HG02943 (cell line): ENCODE results near the gene RNU7-1.
A peak's percentile ranks its signal among the peaks of the same experiment; 100 is the strongest.

ENCODE experiments used
- ATAC-seq: cut with Tn5 transposase; IDR thresholded peaks from one replicate; pipeline ENCODE4 v1.9.1; 2021; ENCODE audit warnings: mild to moderate bottlenecking, low read depth, moderate library complexity; ENCODE audit not compliant: unreplicated experiment

The RNU7-1 gene

DNA sequence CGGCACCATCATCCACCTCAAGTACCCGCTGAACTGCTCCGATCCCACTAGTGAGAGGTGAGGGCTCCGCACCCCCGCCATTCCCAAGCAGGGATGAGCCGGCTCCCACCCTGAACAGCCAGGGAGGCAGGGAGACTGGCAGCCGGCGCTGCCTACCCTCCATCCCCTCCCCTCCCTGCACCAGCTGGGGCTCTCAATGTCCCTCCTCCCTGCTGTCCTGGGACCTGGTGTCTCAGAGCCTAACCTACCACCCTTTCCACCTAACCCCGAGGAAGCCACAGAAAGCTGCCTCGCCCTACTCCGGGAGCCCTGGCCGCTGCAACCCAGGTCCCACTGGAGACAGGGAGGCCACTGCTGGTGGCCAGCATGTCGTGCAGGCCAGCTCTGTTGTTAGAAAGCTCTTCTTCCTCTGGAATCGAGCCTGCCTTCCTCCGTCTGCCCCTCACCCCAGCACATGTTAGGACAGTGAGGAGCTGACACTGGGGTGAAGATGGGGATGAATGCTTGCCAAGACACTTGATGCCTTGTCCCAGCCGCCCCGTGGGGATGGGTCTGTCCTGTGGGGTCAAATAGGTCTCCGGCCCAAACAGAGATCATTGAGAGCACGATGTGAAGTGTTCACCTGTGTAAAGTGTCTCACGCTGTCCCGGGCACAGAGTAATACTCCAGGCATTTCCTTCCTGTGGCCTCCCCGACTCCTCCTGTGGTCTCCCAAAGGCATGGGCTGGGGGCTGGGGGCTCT lies 8.7 kb downstream of the RNU7-1 start:
- ATAC-seq, result no peak

DNA sequence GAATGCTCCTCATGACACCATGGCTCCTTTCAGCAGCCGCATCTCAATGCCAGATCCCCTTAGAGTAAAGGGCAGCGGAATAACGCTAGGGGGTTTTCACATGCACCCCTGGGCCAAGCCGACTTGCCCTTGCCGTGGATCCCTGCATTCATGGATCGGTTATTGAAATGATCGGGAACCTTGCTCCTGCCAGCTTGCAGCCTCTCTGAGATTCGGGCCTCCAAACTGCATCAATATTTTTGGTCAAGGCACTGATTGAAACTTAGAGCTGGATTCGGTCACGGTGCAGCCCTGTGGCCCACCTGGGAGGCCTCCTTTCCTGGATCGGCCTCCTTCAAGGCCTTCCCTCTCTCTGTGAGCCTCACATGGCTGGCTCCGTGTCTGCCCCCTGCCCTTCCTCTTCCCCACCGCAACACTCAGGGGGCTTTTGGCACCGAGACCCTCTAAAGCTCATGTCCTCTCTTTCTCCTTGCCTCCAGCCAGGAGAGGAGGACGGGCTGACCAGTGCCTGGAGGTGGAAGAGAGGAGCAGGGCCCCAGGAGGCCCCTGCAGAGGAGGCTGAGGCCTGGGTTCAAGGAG lies 9.3 kb downstream of the RNU7-1 start:
- ATAC-seq, result no peak

DNA sequence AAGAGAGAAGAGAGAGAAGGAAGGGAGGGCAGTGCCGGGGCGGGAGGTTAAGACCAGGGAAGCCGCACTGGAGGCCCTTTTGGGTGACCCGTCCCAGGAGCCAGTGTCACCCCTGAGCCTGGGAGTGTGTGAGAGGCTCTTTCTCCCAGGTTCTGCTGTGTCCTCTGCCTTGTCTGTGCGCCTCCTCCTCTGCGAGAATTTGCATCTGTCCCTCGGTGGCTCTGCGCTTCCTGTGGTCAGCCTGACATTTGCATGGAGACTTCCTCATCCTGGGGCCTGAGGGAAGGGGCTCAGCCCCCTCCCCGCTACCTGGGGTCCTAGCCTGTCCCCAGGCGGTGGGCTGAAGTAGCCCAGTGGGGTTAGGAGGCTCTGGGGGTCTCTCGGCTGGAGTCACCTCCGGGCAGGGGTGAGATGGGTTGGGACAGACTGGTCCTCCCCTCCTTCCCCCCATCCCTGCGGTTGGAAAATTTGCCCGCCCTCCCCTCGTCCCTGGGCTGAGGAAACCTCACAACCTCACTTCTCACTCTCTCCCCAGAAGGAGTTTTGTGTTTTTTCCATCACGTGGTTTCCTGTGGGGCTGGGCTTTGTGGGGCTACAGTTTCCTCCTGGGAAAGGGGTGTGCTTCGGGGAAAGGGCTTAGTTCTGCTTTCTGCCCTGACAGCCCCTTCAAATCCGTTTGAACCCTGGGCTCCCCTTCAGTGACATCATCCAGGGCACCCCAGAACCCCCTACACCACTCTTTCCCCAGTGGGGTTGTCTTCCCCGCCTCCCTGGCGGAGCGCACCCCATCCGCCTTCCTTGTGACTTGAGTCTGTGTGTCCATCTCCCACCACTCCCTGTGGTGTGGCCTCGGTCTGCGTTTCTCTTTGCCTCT lies 10.1 kb downstream of the RNU7-1 start:
- peak; percentile 43 for ATAC-seq

DNA sequence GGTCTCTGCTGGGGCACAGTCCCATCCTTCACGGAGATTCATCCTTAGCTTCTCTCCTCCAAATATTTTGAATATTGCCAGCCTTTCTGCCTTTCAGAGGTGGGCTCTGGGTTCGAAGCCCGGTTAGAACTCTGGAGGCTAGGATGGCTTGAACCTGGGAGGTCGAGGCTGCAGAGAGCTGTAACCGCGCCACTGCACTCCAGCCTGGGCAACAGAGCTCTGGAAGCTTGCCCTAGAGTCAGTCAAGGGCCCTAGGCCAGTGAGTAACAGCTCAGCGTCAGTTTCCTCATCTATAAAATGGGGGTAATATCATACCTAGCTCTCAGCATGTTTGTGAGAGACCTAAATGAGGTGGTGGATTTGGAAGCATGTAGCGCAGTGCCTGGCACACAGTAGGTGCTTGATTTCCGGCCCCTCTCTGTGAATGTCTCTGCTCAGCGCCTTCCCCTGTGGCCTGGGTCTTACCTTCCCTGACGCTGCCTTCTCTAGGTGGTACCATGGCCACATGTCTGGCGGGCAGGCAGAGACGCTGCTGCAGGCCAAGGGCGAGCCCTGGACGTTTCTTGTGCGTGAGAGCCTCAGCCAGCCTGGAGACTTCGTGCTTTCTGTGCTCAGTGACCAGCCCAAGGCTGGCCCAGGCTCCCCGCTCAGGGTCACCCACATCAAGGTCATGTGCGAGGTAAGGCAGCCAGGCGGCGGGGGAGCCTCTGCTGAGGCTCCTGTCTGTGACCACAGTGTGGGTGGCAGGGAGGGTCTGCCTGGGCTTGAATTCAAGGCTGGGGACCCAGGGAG lies 10.9 kb downstream of the RNU7-1 start:
- ATAC-seq, result no peak

DNA sequence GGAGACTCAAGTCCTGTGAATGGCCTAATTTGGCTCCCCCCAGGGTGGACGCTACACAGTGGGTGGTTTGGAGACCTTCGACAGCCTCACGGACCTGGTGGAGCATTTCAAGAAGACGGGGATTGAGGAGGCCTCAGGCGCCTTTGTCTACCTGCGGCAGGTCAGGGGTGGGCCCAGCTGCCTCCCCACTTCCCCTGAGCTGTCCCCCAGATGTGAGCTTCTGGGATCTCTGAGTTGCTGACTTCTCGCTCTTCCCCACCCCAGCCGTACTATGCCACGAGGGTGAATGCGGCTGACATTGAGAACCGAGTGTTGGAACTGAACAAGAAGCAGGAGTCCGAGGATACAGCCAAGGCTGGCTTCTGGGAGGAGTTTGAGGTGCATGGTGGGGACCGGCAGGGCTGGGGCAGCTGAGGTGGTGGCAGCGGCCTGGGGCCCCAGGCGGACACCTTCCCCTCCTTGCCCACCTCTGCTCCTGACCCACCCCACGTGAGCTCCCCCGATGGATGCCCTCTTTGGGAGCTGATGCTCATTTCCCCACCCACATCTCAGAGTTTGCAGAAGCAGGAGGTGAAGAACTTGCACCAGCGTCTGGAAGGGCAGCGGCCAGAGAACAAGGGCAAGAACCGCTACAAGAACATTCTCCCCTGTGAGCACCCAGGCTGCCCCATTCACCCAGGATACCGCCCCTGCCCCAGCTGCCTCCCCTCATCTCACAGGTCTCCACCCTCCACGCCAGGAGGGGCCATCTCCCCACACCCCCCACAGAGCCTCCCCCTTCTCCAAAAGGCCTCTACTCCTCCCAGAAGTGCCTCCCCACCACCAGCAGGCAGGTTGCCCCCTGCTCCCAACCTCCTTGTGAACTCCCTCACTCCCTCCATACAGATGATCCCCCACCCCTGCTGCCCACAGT lies 11.7 kb downstream of the RNU7-1 start:
- no peak for ATAC-seq

DNA sequence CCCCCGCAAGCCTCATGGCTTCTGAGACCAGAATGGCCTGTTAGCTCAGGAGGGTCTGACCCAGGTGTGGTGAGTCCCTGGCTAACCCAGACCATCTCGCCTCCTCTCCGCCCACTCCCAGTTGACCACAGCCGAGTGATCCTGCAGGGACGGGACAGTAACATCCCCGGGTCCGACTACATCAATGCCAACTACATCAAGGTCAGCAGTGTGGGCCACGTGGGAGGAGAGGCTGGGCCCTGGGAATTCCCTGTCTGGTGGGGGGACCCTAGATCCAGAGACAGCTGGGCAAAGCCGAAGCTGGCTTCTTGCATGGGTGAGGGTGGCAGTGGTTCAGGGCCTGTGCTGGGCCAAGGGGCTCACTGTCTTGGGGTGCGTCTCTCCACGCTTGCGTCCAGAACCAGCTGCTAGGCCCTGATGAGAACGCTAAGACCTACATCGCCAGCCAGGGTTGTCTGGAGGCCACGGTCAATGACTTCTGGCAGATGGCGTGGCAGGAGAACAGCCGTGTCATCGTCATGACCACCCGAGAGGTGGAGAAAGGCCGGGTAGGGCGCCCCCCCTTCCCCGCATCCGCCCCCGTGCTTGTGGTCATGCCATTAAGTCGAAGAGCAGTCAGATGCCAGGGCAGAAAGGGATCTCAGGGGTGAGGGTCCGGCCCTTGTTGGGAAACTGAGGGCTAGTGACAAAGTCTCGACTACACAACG lies 12.6 kb downstream of the RNU7-1 start:
- no peak for ATAC-seq

DNA sequence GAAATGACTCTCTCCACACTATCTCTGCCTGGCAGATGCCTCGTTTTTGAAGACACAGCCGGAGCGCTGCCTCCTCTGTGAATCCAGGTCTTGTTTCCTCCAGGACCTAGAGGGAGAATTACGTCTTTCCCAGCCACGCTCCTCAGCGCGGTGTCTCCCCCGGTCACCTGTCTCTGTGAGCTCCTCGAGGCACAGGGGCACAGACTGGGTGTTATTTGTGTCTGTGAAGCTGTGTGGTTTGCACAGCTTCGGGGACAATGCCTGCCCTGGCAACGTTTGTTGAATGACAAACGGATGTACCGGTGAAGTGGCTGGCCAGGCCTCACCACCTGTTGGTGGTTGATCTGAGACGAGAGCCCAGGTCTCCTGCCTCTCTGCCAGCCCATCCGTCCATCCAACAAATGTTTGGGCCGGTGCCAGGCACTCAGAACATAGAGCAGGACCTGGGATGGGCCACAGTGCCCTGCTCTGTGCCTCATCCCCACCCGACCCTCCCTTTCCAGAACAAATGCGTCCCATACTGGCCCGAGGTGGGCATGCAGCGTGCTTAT lies 13.6 kb downstream of the RNU7-1 start:
- ATAC-seq, result no peak

DNA sequence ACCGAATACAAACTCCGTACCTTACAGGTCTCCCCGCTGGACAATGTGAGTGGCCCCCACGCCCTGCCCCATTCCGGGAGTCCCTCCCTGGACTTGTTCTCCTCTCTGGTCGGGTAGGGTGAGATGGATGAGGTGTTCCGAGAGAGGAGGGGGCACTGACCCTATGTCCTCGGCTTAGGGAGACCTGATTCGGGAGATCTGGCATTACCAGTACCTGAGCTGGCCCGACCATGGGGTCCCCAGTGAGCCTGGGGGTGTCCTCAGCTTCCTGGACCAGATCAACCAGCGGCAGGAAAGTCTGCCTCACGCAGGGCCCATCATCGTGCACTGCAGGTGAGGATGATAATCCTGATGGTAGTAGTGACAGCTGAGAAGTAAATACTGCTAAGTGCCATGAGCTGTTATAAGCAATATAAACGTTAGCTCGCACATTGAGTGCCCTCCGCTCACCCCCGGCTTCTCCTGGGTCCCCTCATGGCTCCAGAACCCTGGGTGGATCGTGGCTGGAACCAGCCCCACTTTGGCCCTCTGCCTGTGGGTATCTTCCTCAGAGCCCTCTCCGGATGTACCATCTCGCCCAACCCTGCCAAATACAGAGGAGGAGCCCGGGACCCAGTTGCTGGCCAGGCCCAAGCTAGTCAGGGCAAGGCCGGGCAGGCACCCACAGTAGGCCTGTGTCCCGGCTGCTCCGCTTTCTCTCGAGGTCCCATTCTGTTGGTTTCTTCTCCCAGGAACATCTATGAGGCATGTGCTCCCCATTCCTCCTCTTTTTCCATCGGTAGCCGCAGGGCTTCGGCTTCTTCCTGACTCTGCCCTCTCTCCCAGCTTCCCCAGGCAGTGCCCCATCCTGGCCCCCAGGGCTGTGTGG lies 14.4 kb downstream of the RNU7-1 start:
- no peak for ATAC-seq

DNA sequence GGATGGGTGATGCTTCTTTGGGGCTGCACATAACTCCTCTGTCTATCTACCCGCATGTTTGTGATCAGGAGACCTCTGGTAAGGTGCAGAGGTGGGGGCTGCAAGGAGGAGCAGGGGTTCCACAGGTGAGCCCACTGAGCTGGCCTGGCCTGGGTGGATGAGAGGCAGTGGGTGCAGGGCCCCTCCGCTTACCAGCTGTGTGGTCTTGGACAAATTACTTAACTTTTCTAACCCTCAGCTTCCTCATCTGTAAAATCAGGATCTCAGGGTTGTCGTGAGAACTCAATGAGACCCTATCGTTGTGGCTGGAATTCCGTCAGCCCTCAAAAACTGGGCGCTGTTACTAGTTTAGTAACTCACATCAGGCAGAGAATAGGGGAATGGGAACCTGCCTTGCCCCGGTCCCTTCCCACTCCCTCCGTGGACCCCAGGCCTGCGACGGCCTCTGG lies 15.0 kb downstream of the RNU7-1 start:
- ATAC-seq, result no peak

DNA sequence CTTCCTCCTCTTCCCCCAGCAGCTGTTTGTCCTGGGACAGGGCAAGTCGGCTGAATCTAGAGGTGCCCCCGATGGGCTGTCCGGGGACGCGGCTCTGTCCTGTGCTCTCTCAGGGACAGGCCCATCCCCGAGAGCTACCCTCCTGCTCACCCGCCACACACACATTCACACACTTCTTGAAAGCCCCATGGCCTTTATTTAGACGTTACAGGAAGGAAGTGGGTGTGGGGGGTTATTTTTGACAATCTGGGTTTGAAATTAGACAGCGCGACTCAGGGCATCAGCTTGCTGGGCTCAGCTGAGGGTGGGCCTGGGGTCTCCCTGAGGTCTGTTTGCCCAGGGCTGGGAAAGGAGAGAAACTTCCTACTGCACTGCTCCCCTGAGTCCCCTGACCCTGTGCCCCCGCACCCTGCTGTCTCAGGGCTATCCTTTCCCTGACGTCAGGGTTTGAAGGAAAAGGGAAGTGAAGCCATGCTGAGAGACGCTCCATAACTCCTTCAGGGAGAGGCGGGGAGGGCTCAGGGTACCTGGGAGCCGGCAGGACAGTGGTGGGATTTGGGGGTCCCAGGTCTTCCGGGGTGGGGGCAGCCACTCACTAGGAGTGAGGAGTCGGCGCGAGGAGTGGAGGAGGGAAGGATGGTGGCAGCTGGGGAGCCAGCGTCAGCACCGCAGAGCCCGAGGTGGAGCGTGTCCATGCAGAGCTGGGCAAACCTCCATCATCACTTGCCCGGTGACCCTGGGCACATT lies 15.6 kb downstream of the RNU7-1 start:
- ATAC-seq, result peak; percentile 58

DNA sequence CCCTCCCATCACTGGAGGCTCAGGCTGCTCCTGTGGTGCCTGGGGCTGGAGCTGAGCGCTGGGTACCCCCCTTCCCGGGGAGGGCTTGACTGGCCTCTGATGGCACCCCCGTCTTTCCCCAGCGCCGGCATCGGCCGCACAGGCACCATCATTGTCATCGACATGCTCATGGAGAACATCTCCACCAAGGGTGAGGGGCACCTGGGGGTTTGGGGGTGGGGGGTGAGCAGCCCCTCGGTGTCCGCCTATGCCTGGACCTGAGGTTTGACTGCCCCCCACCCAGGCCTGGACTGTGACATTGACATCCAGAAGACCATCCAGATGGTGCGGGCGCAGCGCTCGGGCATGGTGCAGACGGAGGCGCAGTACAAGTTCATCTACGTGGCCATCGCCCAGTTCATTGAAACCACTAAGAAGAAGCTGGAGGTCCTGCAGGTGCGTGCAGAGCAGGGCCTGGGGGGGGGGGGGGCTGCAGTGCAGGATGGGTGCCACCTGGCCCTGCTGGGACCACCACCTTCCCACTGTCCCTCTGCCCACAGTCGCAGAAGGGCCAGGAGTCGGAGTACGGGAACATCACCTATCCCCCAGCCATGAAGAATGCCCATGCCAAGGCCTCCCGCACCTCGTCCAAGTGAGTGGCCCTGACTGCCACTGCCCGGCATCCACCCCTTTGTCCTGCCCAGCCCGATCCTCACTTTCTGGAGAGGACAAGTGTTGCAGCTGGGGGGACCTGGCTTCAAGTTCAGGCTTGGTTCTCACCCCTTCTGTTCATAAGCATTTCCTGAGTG lies 16.4 kb downstream of the RNU7-1 start:
- no peak for ATAC-seq

DNA sequence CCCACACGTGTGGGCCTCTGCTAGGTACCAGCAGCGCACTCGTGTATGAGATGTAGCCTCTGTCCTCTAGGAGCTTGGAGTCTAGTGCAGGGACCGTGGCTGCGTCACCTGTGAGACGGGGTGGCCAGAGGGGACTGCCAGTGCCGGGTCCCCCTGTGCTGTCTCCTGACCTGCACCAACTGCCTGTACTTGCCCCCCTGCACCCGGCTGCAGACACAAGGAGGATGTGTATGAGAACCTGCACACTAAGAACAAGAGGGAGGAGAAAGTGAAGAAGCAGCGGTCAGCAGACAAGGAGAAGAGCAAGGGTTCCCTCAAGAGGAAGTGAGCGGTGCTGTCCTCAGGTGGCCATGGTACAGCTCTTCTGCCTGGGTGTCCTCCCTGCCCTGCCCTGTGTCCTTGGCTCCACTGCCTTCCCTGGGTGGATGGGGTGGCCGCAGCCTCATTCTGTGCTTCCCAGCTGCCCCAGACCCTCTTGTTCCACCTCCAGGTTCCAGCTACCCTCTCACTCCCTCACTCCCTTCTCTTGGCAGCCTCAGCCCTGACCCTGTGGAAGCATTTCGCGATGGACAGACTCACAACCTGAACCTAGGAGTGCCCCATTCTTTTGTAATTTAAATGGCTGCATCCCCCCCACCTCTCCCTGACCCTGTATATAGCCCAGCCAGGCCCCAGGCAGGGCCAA lies 17.1 kb downstream of the RNU7-1 start:
- no peak for ATAC-seq

DNA sequence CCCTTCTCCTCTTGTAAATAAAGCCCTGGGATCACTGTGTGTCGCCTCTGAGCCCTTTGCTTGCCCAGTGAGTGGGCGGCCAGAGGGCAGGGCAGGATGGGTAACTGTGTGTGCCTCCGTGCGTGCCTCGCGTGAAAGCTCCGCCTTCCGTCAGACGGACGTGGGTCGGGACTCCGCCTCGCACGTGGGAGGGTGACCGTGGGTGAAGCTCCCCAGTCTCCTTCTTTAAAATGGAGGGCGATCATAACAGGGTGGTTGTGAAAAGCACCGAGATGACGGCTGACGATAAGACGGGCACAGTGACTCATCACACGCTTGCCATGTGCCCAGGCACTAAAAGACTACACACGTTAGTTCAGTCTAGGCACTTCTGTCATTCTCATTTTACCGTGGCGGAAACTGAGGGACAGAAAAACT lies 17.7 kb downstream of the RNU7-1 start:
- no peak for ATAC-seq

DNA sequence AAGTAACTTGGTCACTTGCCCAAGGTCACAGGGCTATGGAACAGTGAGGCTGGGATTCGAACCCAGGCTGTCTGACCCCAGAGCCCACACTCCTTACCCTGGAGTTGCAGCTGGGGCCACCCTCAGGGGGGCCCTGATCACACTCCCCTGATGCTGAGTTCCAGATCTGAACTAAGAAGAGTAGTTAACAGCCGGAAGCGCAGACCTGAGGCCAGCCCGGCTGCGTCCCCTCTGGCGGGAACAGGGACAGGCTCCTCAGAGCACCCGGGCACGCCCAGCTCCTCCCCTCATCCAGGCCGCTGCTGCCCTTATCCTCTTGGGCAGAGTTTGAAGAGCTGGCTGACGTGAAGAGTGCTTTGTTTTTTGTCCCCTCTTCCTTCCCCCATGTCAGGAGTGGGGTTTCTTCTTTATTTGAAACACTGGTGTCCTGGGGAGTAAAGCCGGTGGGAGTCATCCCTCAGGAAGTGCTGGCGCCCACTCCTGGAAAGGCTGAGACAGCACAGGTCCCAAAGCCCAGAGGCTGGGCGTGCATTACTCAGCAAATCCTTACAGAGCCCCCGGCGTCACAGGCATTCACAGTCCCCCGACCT lies 18.2 kb downstream of the RNU7-1 start:
- no peak for ATAC-seq

DNA sequence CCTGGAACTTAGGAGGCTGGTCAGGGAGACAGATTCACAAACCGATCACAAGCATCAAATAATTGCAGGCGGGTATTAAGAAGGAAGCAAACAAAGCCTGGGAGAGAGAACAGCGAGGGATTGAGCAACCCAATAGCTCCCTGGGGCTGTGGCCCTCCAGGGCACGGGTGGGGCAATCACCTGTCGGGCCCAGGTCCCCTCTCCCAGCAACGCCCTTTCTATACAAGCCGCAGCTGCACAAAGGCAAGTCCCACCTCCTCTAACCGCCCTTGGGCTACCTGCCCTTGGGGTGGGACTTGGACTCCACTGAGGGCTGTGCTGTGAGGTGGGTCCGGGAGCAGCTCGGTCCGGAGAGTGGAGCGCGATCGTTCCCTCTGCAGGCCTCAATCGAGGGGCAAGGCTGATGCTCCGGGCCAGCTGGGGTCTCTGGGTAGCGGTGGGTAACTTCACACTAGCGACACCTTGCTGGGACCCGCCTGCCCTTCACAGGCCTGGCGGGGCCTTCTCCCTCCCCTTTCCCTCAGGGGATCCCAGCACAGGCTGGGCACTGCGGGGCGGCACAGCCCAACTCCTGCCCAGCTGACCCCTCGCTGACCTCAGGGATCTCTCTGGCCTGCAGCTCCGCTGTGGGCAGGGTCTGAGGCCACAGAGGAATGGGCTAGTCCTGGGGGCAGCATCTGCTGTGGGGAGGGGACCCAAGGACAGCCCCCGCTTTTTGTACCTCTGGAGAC lies 18.8 kb downstream of the RNU7-1 start:
- no peak for ATAC-seq
